Spleen (tissue), 7 donors: ENCODE data around the gene ERC2.

Source experiments
- POLR2A ChIP-seq, 3 donors: fragments of 450-650 bp; IDR thresholded peaks; one replicate each; pipeline ENCODE4 v1.5.1; 2017; ENCODE audit warnings: antibody characterized with exemption in 3 of 3, mild to moderate bottlenecking in 1 of 3
- POLR2AphosphoS5 ChIP-seq, 3 donors: sonication (generic); formaldehyde crosslinking; IDR thresholded peaks; one replicate each; pipeline ENCODE4 v1.5.1; 2017; ENCODE audit warnings: antibody characterized with exemption in 3 of 3
- TF ChIP-seq, protein P1 (sequence below), 11 experiments: fragments of 200-600 bp in 7 of 11; fragments of 450-650 bp in 4 of 11; sonication (generic) in 4 of 11; IDR thresholded peaks in 8 of 11; conservative IDR thresholded peaks in 3 of 11; 1 replicate in 7 of 11; 2 replicates in 4 of 11; pipeline versions ENCODE4 v1.4.0 to v1.8.0; 2016 to 2021; ENCODE audit warnings: antibody characterized with exemption in 11 of 11, inconsistent platforms in 4 of 11, mild to moderate bottlenecking in 1 of 11
- donor health status: DM: no; HTN: no; CAD: no; lungs with moderate emphysema.
- donor health status: DM: no; HTN: no; CAD: no.
- donor health status: DM: no; HTN: no; CAD: no.

- TF ChIP-seq, protein P1, sequence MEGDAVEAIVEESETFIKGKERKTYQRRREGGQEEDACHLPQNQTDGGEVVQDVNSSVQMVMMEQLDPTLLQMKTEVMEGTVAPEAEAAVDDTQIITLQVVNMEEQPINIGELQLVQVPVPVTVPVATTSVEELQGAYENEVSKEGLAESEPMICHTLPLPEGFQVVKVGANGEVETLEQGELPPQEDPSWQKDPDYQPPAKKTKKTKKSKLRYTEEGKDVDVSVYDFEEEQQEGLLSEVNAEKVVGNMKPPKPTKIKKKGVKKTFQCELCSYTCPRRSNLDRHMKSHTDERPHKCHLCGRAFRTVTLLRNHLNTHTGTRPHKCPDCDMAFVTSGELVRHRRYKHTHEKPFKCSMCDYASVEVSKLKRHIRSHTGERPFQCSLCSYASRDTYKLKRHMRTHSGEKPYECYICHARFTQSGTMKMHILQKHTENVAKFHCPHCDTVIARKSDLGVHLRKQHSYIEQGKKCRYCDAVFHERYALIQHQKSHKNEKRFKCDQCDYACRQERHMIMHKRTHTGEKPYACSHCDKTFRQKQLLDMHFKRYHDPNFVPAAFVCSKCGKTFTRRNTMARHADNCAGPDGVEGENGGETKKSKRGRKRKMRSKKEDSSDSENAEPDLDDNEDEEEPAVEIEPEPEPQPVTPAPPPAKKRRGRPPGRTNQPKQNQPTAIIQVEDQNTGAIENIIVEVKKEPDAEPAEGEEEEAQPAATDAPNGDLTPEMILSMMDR (IDR thresholded peaks at IDR 0.05 in 8 of 11, conservative IDR thresholded peaks at IDR 0.05 in 3 of 11), result no peak
- TF ChIP-seq POLR2AphosphoS5 (IDR thresholded peaks at IDR 0.05), result no peak
- no peak for TF ChIP-seq POLR2A (IDR thresholded peaks at IDR 0.05)
Measured at GRCh38 chr3:55751730-55752129, 716.5 kb downstream of the ERC2 start.
